PC-3 (cell line): ENCODE data around the gene TRAPPC2L.

Experiments
- CTCF ChIP-seq: fragments of 300-600 bp; sonication (generic); conservative IDR thresholded peaks from 2 replicates; pipeline ENCODE4 v1.5.1; 2017; ENCODE audit warnings: antibody characterized with exemption, low read depth, mild to moderate bottlenecking, low read length
- EZH2 ChIP-seq: fragments of 300-600 bp; sonication (generic); IDR thresholded peaks from one replicate; pipeline ENCODE4 v1.6.1; 2017; ENCODE audit warnings: antibody characterized with exemption, mild to moderate bottlenecking, low read length; ENCODE audit not compliant: unreplicated experiment
- EZH2phosphoT487 ChIP-seq: fragments of 300-600 bp; sonication (generic); IDR thresholded peaks from 2 replicates; pipeline ENCODE4 v1.6.1; 2018; ENCODE audit warnings: mild to moderate bottlenecking, antibody characterized with exemption, low read length, borderline replicate concordance

DNA sequence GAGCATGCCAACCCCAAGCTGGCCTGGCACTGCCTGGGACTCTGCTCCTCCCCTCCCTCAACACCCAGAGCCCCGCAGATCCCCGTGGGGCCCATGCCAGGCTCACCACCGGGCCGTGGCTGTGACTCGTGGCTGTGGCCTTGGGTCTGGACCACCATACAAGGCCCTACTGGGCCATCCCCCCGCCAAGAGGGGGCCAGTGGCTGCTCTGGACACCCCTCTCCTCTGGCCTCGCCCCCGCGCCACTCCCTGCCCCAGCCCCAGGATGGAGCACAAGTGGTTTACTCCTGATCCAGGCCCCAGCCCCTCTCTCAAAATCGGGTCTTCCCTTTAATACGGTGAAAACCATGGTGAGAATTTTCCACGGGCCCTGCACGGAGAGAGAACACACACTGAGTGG lies 6.5 kb downstream of the TRAPPC2L start:
- TF ChIP-seq EZH2 (no peak), CTCF (no peak), EZH2phosphoT487 (no peak)
